GM12878 (cell line): ENCODE results near the gene MAMDC4. TPM values are rescaled to one million over a fixed set of nuclear protein-coding genes. Genes with fewer than 3 reads are reported as not detected.

ENCODE experiments used
- ATAC-seq: fragments of 200-7000 bp; cut with Tn5 transposase; 3 replicates; pipeline ENCODE4 v1.9.1; 2020; ENCODE audit warnings: mild to moderate bottlenecking, moderate library complexity
- BruUV-seq: library from RNA; stranded (reverse); fragments of 400-500 nt; replicated peaks from 2 replicates; lab custom pipeline; 2021; lab: Mats Ljungman, UMichigan
- CTCF ChIA-PET: fragments of 300-600 bp; sonication (Branson Sonifier 250); formaldehyde crosslinking; extraction: SDS; loops from one replicate; lab custom pipeline; 2021; ENCODE audit warnings: inconsistent platforms; lab: Yijun Ruan, JAX
- POLR2A ChIA-PET: fragments of 350-600 bp; formaldehyde crosslinking; extraction: SDS; loops from one replicate; lab custom pipeline; 2021; ENCODE audit warnings: inconsistent platforms; lab: Charles Lee
- RAD21 ChIA-PET: fragments of 300-600 bp; sonication (Branson Sonifier 250); formaldehyde crosslinking; loops from one replicate; lab custom pipeline; 2023; ENCODE audit warnings: antibody characterized with exemption; ENCODE audit not compliant: unreplicated experiment; lab: Charles Lee
- SMC1A ChIA-PET: fragments of 300-600 bp; sonication (Branson Sonifier 250); formaldehyde crosslinking; loops from one replicate; lab custom pipeline; 2023; ENCODE audit not compliant: unreplicated experiment, uncharacterized antibody; lab: Charles Lee
- DNase-seq: peaks from one replicate; pipeline ENCODE4 v3.0.0-alpha.2; 2011; ENCODE audit warnings: low read depth, low spot score
- FAIRE-seq: peaks from 3 replicates; lab custom pipeline; 2011; peaks lifted over from hg19 to GRCh38; lab: Jason Lieb, UNC
- H2AFZ ChIP-seq: 2 replicates; pipeline ENCODE4 v1.6.0; 2011; ENCODE audit warnings: low read depth, low read length, control low read depth; ENCODE audit not compliant: control insufficient read depth
- H3K27ac ChIP-seq: 2 replicates; pipeline ENCODE4 v1.5.1; 2011; ENCODE audit warnings: control low read depth; ENCODE audit not compliant: control insufficient read depth, insufficient read depth
- H3K27me3 ChIP-seq, 2 experiments: replicated peaks in 1 of 2; 2 replicates each; pipeline versions ENCODE4 v1.6.0 to v1.6.1; 2011; ENCODE audit warnings: low read length in 1 of 2; ENCODE audit not compliant: control insufficient read depth in 2 of 2, insufficient read depth in 2 of 2
- H3K36me3 ChIP-seq, 2 experiments: 2 replicates each; pipeline ENCODE4 v1.5.1; 2011; ENCODE audit warnings: low read length in 1 of 2; ENCODE audit not compliant: control insufficient read depth in 2 of 2, insufficient read depth in 2 of 2
- H3K4me1 ChIP-seq: 2 replicates; pipeline ENCODE4 v1.6.1; 2011; ENCODE audit warnings: mild to moderate bottlenecking, low read length, moderate library complexity, mixed read lengths; ENCODE audit not compliant: control insufficient read depth, insufficient read depth
- H3K4me2 ChIP-seq: 2 replicates; pipeline ENCODE4 v1.6.0; 2011; ENCODE audit warnings: control low read depth; ENCODE audit not compliant: control insufficient read depth, insufficient read depth
- H3K4me3 ChIP-seq: fragments of 200-600 bp; sonication (generic); 2 replicates; pipeline ENCODE4 v1.5.1; 2016
- H3K79me2 ChIP-seq: 2 replicates; pipeline ENCODE4 v1.6.0; 2011; ENCODE audit warnings: low read length; ENCODE audit not compliant: control insufficient read depth, insufficient read depth
- H3K9ac ChIP-seq: 2 replicates; pipeline ENCODE4 v1.8.0; 2011; ENCODE audit warnings: low read length, control low read depth, mixed read lengths; ENCODE audit not compliant: control insufficient read depth, insufficient read depth
- H3K9me3 ChIP-seq: replicated peaks from 3 replicates; pipeline ENCODE4 v1.5.1; 2011; ENCODE audit warnings: mild to moderate bottlenecking, low read length; ENCODE audit not compliant: control insufficient read depth, insufficient read depth
- H4K20me1 ChIP-seq: 2 replicates; pipeline ENCODE4 v1.6.0; 2011; ENCODE audit not compliant: control insufficient read depth, insufficient read depth
- FOXM1 ChIP-seq: IDR thresholded peaks from 2 replicates; pipeline ENCODE4 v1.6.1; 2012; ENCODE audit warnings: low read depth, mild to moderate bottlenecking, inconsistent platforms, low read length, moderate library complexity
- GABPA ChIP-seq: IDR thresholded peaks from 2 replicates; pipeline ENCODE4 v1.6.1; 2014; ENCODE audit warnings: antibody characterized with exemption, low read depth, mild to moderate bottlenecking, inconsistent platforms
- HDGF ChIP-seq: fragments of 450-650 bp; IDR thresholded peaks from 2 replicates; pipeline ENCODE4 v1.6.1; 2016; ENCODE audit warnings: antibody characterized with exemption
- JUND ChIP-seq: IDR thresholded peaks from 2 replicates; pipeline ENCODE4 v1.6.1; 2012; ENCODE audit warnings: low read depth, mild to moderate bottlenecking, low read length, improper control_type of control experiment, moderate library complexity
- KLF5 ChIP-seq: fragments of 450-650 bp; IDR thresholded peaks from 2 replicates; pipeline ENCODE4 v1.6.1; 2014; ENCODE audit warnings: mild to moderate bottlenecking; ENCODE audit not compliant: partially characterized antibody
- MTA3 ChIP-seq: IDR thresholded peaks from 2 replicates; pipeline ENCODE4 v1.6.1; 2012; ENCODE audit warnings: low read length, inconsistent platforms, borderline replicate concordance
- NFXL1 ChIP-seq: fragments of 450-650 bp; IDR thresholded peaks from 2 replicates; pipeline ENCODE4 v1.6.1; 2017; ENCODE audit warnings: antibody characterized with exemption, mild to moderate bottlenecking, borderline replicate concordance
- RAD21 ChIP-seq: IDR thresholded peaks from 2 replicates; pipeline ENCODE4 v1.6.1; 2011; ENCODE audit warnings: mild to moderate bottlenecking, low read depth, low read length, moderate library complexity; ENCODE audit not compliant: insufficient read depth
- RUNX3 ChIP-seq: IDR thresholded peaks from 2 replicates; pipeline ENCODE4 v1.6.1; 2012; ENCODE audit warnings: low read length, inconsistent platforms
- SIX5 ChIP-seq: IDR thresholded peaks from 2 replicates; pipeline ENCODE4 v1.6.1; 2011; ENCODE audit warnings: mild to moderate bottlenecking, low read depth, low read length, moderate library complexity; ENCODE audit not compliant: severe bottlenecking
- STAT1 ChIP-seq: fragments of 450-650 bp; conservative IDR thresholded peaks from 2 replicates; pipeline ENCODE4 v1.6.1; 2014; ENCODE audit warnings: antibody characterized with exemption, mild to moderate bottlenecking
- SUPT20H ChIP-seq: IDR thresholded peaks from 2 replicates; pipeline ENCODE4 v1.6.1; 2011; ENCODE audit warnings: low read depth, mild to moderate bottlenecking, low read length, moderate library complexity, borderline replicate concordance; ENCODE audit not compliant: control insufficient read depth
- TAF1 ChIP-seq: IDR thresholded peaks from 2 replicates; pipeline ENCODE4 v1.6.1; 2011; ENCODE audit warnings: mild to moderate bottlenecking, low read depth, low read length, borderline replicate concordance
- WGBS: methylation state at CpG from one replicate; pipeline ENCODE4 v1.1.6; 2016; ENCODE audit warnings: low lambda C conversion rate; ENCODE audit not compliant: insufficient replicate concordance, insufficient coverage; ENCODE audit errors: missing lambda C conversion rate; 5-methylcytosine and 5-hydroxymethylcytosine counted together
- in situ Hi-C: fragments of 300-500 bp; cut with MboI; formaldehyde crosslinking; loops from 9 replicates; pipeline ENCODE4 v1.14.3; 2018; ENCODE audit warnings: mixed read lengths
- intact Hi-C: fragments of 100-400 bp; cut with micrococcal nuclease; formaldehyde crosslinking; loops from one replicate; pipeline ENCODE4 v1.14.2; 2022; ENCODE audit not compliant: unreplicated experiment
- polyA plus RNA-seq, 11 experiments: library from polyadenylated mRNA; depleted of rRNA in 4 of 11; unstranded in 6 of 11; stranded (reverse) in 5 of 11; fragments of >200 nt; fragmentation: Nextera tagmentation in 4 of 11; fragmentation: Illumina TruSeq in 1 of 11; extraction: Ambion mirVana in 4 of 11; extraction: Trizol in 1 of 11; gene quantifications; 1 replicate in 1 of 11; 2 replicates in 10 of 11; pipeline versions ENCODE4 v1.2.1 to v1.2.3, GENCODE V29; 2011 to 2016; ENCODE audit warnings: inconsistent platforms in 2 of 11, missing spikeins in 2 of 11, low read depth in 1 of 11
- total RNA-seq, 4 experiments: library from RNA; depleted of rRNA in 3 of 4; stranded (reverse); fragments of >200 nt in 3 of 4; fragmentation: Illumina TruSeq in 1 of 4; extraction: Trizol in 1 of 4; gene quantifications; 2 replicates each; pipeline versions ENCODE4 v1.2.1 to v1.2.3, GENCODE V29; 2013 to 2021
- TF ChIP-seq, protein P1 (sequence below): fragments of 450-650 bp; formaldehyde crosslinking; IDR thresholded peaks from 2 replicates; pipeline ENCODE4 v1.4.0; 2020; ENCODE audit warnings: mild to moderate bottlenecking, moderate library complexity
- TF ChIP-seq, protein P2 (sequence below): fragments of 450-650 bp; IDR thresholded peaks from 2 replicates; pipeline ENCODE4 v1.6.1; 2017; ENCODE audit warnings: mild to moderate bottlenecking, low read depth, inconsistent platforms; ENCODE audit not compliant: poor library complexity, severe bottlenecking
- TF ChIP-seq, protein P3 (sequence below): fragments of 450-650 bp; formaldehyde crosslinking; IDR thresholded peaks from 2 replicates; pipeline ENCODE4 v1.5.0; 2022; ENCODE audit warnings: mild to moderate bottlenecking, missing genetic modification characterization

The MAMDC4 gene
- total and polyA plus RNA-seq, 10 of the 15 experiments (the other 5 are each of a cell fraction or from before 2014, with no cell fraction given), result 0.22 to 5.7 (median 2.4) TPM; not detected in 1

DNA sequence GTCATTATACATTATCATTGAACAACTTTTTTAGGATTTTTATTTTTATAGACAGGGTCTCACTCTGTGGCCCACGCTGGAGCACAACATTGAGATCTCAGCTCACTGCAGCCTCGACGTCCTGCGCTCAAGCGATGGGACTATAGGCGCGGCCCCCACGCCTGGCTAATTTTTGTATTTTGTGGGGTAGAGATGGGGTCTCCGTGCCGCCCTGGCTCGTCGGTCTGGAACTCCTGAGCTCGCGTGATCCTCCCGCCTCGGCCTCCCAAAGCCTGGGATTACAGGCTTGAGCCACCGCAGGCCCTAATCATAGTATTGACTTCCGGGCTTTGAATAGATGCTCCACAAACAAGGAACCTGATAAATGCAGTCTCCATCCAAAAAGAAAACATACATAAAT is 15.3 kb downstream of the MAMDC4 start:
- ATAC-seq, result no peak
- ChIA-PET RAD21 (no interaction called here), CTCF (no interaction called here), SMC1A (interaction anchor here (1.8 kb wide), 1 partner anchor 14 kb away, joined by 9 read pairs; no protein-coding TSS in a partner anchor), POLR2A (interaction anchor here (0.5 to 1.5 kb wide), 2 partner anchors 14 to 65 kb away, joined by 5 read pairs; no protein-coding TSS in a partner anchor)
- WGBS, result 97% methylated on average over 18 of the region's 18 CpGs
- Histone ChIP-seq H3K9me3 (peaks cover 3% of the 10 kb centered on the region; the same call in 1 of the 3 replicates), H3K36me3 (peaks cover 3 to 5% of the 10 kb centered on the region in 2 experiments; a peak in 3 of 4 replicates), H3K4me3 (no peak overlapping the region), H3K9ac (no peak overlapping the region), H3K27me3 (no peaks in the 10 kb centered on the region), H4K20me1 (0 out of 2 replicates have a peak, but pooled peaks cover 2% of the 10 kb centered on the region), H2AFZ (no peak overlapping the region), H3K27ac (no peak overlapping the region), H3K4me1 (peaks cover 5% of the 10 kb centered on the region), H3K4me2 (no peak overlapping the region), H3K79me2 (peaks cover 24% of the 10 kb centered on the region)
- BruUV-seq, result no TSS peak
- DNase-seq, result no peak
- intact Hi-C loops (no loop called here), in situ Hi-C loops (no loop called here)
- no peak for FAIRE-seq
- TF ChIP-seq FOXM1 (no peak), HDGF (no peak), NFXL1 (no peak), RUNX3 (no peak), SUPT20H (no peak), STAT1 (no peak), MTA3 (no peak), RAD21 (no peak), TAF1 (no peak), SIX5 (no peak), GABPA (no peak), JUND (no peak), KLF5 (no peak)
- TF ChIP-seq, protein P1, sequence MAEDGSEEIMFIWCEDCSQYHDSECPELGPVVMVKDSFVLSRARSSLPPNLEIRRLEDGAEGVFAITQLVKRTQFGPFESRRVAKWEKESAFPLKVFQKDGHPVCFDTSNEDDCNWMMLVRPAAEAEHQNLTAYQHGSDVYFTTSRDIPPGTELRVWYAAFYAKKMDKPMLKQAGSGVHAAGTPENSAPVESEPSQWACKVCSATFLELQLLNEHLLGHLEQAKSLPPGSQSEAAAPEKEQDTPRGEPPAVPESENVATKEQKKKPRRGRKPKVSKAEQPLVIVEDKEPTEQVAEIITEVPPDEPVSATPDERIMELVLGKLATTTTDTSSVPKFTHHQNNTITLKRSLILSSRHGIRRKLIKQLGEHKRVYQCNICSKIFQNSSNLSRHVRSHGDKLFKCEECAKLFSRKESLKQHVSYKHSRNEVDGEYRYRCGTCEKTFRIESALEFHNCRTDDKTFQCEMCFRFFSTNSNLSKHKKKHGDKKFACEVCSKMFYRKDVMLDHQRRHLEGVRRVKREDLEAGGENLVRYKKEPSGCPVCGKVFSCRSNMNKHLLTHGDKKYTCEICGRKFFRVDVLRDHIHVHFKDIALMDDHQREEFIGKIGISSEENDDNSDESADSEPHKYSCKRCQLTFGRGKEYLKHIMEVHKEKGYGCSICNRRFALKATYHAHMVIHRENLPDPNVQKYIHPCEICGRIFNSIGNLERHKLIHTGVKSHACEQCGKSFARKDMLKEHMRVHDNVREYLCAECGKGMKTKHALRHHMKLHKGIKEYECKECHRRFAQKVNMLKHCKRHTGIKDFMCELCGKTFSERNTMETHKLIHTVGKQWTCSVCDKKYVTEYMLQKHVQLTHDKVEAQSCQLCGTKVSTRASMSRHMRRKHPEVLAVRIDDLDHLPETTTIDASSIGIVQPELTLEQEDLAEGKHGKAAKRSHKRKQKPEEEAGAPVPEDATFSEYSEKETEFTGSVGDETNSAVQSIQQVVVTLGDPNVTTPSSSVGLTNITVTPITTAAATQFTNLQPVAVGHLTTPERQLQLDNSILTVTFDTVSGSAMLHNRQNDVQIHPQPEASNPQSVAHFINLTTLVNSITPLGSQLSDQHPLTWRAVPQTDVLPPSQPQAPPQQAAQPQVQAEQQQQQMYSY (CRISPR knock-in tag), result no peak
- TF ChIP-seq, protein P2, sequence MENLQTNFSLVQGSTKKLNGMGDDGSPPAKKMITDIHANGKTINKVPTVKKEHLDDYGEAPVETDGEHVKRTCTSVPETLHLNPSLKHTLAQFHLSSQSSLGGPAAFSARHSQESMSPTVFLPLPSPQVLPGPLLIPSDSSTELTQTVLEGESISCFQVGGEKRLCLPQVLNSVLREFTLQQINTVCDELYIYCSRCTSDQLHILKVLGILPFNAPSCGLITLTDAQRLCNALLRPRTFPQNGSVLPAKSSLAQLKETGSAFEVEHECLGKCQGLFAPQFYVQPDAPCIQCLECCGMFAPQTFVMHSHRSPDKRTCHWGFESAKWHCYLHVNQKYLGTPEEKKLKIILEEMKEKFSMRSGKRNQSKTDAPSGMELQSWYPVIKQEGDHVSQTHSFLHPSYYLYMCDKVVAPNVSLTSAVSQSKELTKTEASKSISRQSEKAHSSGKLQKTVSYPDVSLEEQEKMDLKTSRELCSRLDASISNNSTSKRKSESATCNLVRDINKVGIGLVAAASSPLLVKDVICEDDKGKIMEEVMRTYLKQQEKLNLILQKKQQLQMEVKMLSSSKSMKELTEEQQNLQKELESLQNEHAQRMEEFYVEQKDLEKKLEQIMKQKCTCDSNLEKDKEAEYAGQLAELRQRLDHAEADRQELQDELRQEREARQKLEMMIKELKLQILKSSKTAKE, result no peak
- TF ChIP-seq, protein P3, sequence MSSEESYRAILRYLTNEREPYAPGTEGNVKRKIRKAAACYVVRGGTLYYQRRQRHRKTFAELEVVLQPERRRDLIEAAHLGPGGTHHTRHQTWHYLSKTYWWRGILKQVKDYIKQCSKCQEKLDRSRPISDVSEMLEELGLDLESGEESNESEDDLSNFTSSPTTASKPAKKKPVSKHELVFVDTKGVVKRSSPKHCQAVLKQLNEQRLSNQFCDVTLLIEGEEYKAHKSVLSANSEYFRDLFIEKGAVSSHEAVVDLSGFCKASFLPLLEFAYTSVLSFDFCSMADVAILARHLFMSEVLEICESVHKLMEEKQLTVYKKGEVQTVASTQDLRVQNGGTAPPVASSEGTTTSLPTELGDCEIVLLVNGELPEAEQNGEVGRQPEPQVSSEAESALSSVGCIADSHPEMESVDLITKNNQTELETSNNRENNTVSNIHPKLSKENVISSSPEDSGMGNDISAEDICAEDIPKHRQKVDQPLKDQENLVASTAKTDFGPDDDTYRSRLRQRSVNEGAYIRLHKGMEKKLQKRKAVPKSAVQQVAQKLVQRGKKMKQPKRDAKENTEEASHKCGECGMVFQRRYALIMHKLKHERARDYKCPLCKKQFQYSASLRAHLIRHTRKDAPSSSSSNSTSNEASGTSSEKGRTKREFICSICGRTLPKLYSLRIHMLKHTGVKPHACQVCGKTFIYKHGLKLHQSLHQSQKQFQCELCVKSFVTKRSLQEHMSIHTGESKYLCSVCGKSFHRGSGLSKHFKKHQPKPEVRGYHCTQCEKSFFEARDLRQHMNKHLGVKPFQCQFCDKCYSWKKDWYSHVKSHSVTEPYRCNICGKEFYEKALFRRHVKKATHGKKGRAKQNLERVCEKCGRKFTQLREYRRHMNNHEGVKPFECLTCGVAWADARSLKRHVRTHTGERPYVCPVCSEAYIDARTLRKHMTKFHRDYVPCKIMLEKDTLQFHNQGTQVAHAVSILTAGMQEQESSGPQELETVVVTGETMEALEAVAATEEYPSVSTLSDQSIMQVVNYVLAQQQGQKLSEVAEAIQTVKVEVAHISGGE (CRISPR knock-in tag), result no peak
